OCI-LY3 (cell line): ENCODE results near the gene POP7.

Experiments used
- EZH2phosphoT487 ChIP-seq: fragments of 200-600 bp; shearing (Covaris generic); IDR thresholded peaks from 2 replicates; pipeline ENCODE4 v1.6.1; 2018; ENCODE audit warnings: antibody characterized with exemption, mixed run types, low read depth
- TF ChIP-seq, protein P1 (sequence below): fragments of 200-600, 300-600 bp; sonication (generic); IDR thresholded peaks from 2 replicates; pipeline ENCODE4 v1.5.1; 2014; ENCODE audit warnings: antibody characterized with exemption, low read length, low read depth

DNA sequence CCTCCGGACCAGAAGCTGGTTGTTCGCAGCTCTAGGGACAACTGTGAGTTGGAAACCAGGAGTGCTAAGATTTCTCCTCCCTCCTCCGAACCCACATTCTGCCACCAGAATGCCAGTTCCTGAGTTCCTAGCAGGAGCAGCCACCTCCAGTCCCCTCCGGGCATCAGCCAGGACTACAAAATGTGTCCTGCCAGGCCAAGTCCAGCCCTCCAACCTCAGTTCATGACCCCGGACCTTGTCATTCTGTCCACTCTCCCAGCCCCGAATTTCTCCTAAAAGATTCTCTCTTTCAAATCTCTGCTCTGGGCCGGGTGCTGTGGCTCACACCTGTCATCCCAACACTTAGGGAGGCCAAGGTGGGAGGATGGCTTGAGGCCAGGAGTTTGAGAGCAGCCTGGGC is 29.8 kb downstream of the POP7 start:
- TF ChIP-seq, protein P1, sequence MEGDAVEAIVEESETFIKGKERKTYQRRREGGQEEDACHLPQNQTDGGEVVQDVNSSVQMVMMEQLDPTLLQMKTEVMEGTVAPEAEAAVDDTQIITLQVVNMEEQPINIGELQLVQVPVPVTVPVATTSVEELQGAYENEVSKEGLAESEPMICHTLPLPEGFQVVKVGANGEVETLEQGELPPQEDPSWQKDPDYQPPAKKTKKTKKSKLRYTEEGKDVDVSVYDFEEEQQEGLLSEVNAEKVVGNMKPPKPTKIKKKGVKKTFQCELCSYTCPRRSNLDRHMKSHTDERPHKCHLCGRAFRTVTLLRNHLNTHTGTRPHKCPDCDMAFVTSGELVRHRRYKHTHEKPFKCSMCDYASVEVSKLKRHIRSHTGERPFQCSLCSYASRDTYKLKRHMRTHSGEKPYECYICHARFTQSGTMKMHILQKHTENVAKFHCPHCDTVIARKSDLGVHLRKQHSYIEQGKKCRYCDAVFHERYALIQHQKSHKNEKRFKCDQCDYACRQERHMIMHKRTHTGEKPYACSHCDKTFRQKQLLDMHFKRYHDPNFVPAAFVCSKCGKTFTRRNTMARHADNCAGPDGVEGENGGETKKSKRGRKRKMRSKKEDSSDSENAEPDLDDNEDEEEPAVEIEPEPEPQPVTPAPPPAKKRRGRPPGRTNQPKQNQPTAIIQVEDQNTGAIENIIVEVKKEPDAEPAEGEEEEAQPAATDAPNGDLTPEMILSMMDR, result no peak
- no peak for TF ChIP-seq EZH2phosphoT487
